ENCODE data around the gene CDKN1B. TPM values are rescaled to one million over a fixed set of nuclear protein-coding genes. Genes with fewer than 3 reads are reported as not detected.

CDKN1B gene
- total RNA-seq, 2 donors from 2014 or later, result 41.1 to 95.4 TPM

- no peaks in the 10 kb centered on the region for H3K9me3 Mint-ChIP-seq
- no peak overlapping the region for H3K27ac Mint-ChIP-seq
- H3K27me3 Mint-ChIP-seq, result no peaks in the 10 kb centered on the region
- H3K4me3 Mint-ChIP-seq, result no peak overlapping the region
- ATAC-seq (replicated peaks), result no peak
- peaks cover 82% of the 10 kb centered on the region for H3K36me3 Mint-ChIP-seq (ENCODE audit: low read depth)
- H3K4me1 Mint-ChIP-seq, result peaks cover 17% of the 10 kb centered on the region
These were observed 28.5 kb downstream of the CDKN1B start for GRCh38 chr12:12745576-12746211.

GRCh38 chr12:12747278-12747677 is 30.1 kb downstream of the CDKN1B start:
- no peak overlapping the region for H3K27ac Mint-ChIP-seq
- H3K4me3 Mint-ChIP-seq, result no peak overlapping the region
- H3K27me3 Mint-ChIP-seq, result no peaks in the 10 kb centered on the region
- no peak for ATAC-seq (replicated peaks)
- no peaks in the 10 kb centered on the region for H3K9me3 Mint-ChIP-seq
- peaks cover 86% of the 10 kb centered on the region for H3K36me3 Mint-ChIP-seq (ENCODE audit: low read depth)
- peaks cover 17% of the 10 kb centered on the region for H3K4me1 Mint-ChIP-seq

GRCh38 chr12:12748044-12748443 is 30.9 kb downstream of the CDKN1B start:
- Mint-ChIP-seq H3K27ac (no peak overlapping the region), H3K4me1 (peaks cover 17% of the 10 kb centered on the region), H3K27me3 (no peaks in the 10 kb centered on the region), H3K4me3 (no peak overlapping the region), H3K36me3 (ENCODE audit: low read depth) (peaks cover 84% of the 10 kb centered on the region), H3K9me3 (no peaks in the 10 kb centered on the region)
- no peak for ATAC-seq (replicated peaks)

GRCh38 chr12:12749433-12749832 is 32.3 kb downstream of the CDKN1B start:
- H3K27ac Mint-ChIP-seq, result no peak overlapping the region
- H3K9me3 Mint-ChIP-seq, result no peaks in the 10 kb centered on the region
- no peak for ATAC-seq (replicated peaks)
- peaks cover 13% of the 10 kb centered on the region for H3K4me1 Mint-ChIP-seq
- H3K4me3 Mint-ChIP-seq, result no peak overlapping the region
- peaks cover 74% of the 10 kb centered on the region for H3K36me3 Mint-ChIP-seq (ENCODE audit: low read depth)
- no peaks in the 10 kb centered on the region for H3K27me3 Mint-ChIP-seq

- no peaks in the 10 kb centered on the region for H3K27me3 Mint-ChIP-seq
- no peaks in the 10 kb centered on the region for H3K9me3 Mint-ChIP-seq
- peaks cover 23% of the 10 kb centered on the region for H3K36me3 Mint-ChIP-seq (ENCODE audit: low read depth)
- H3K4me1 Mint-ChIP-seq, result peaks cover 6% of the 10 kb centered on the region
- ATAC-seq (replicated peaks), result no peak
- no peak overlapping the region for H3K27ac Mint-ChIP-seq
- H3K4me3 Mint-ChIP-seq, result no peak overlapping the region
These were observed 38.8 kb downstream of the CDKN1B start for GRCh38 chr12:12755923-12756322.

- no peak for ATAC-seq (replicated peaks)
- no peak overlapping the region for H3K27ac Mint-ChIP-seq
- peaks cover 11% of the 10 kb centered on the region for H3K4me1 Mint-ChIP-seq
- H3K36me3 Mint-ChIP-seq (ENCODE audit: low read depth), result peaks cover 17% of the 10 kb centered on the region
- no peaks in the 10 kb centered on the region for H3K9me3 Mint-ChIP-seq
- H3K4me3 Mint-ChIP-seq, result no peak overlapping the region
- no peaks in the 10 kb centered on the region for H3K27me3 Mint-ChIP-seq
These were observed 40.0 kb downstream of the CDKN1B start for GRCh38 chr12:12757121-12757520.

GRCh38 chr12:12759234-12759915 is 42.2 kb downstream of the CDKN1B start:
- H3K4me3 Mint-ChIP-seq, result no peak overlapping the region
- no peak for ATAC-seq (replicated peaks)
- H3K36me3 Mint-ChIP-seq (ENCODE audit: low read depth), result peaks cover 14% of the 10 kb centered on the region
- H3K4me1 Mint-ChIP-seq, result peaks cover 11% of the 10 kb centered on the region
- H3K27me3 Mint-ChIP-seq, result no peaks in the 10 kb centered on the region
- no peaks in the 10 kb centered on the region for H3K9me3 Mint-ChIP-seq
- H3K27ac Mint-ChIP-seq, result no peak overlapping the region

GRCh38 chr12:12764824-12765223 is 47.7 kb downstream of the CDKN1B start:
- Mint-ChIP-seq H3K4me1 (peaks cover 9% of the 10 kb centered on the region), H3K36me3 (ENCODE audit: low read depth) (peaks cover 12% of the 10 kb centered on the region), H3K27me3 (no peaks in the 10 kb centered on the region), H3K9me3 (no peaks in the 10 kb centered on the region), H3K27ac (no peak overlapping the region), H3K4me3 (no peak overlapping the region)
- ATAC-seq (replicated peaks), result no peak

GRCh38 chr12:12770262-12770661 is 53.1 kb downstream of the CDKN1B start:
- no peak for ATAC-seq (replicated peaks)
- H3K4me3 Mint-ChIP-seq, result no peak overlapping the region
- no peaks in the 10 kb centered on the region for H3K4me1 Mint-ChIP-seq
- no peaks in the 10 kb centered on the region for H3K27me3 Mint-ChIP-seq
- H3K36me3 Mint-ChIP-seq (ENCODE audit: low read depth), result peaks cover 5% of the 10 kb centered on the region
- no peaks in the 10 kb centered on the region for H3K9me3 Mint-ChIP-seq
- no peak overlapping the region for H3K27ac Mint-ChIP-seq

Other genes with a start within 250 kb of the CDKN1B start
- 100 to 1,000 TPM in 1 of 2 donors, 10 to 100 TPM in 1; 68.8 to 125 TPM for gene DUSP16, start 154.5 kb upstream of the CDKN1B start, total RNA-seq
- 10 to 100 TPM; 19.5 to 25.2 TPM for gene CREBL2, start 105.5 kb upstream of the CDKN1B start, total RNA-seq
- 10 to 100 TPM; 25.2 to 32.7 TPM for gene GPR19, start 21.2 kb upstream of the CDKN1B start, total RNA-seq
- gene APOLD1, start 68.3 kb downstream of the CDKN1B start, total RNA-seq, result 10 to 100 TPM in 1 of 2 donors, 1 to 10 TPM in 1; 8.7 to 42.2 TPM
- gene DDX47, start 96.0 kb downstream of the CDKN1B start, total RNA-seq, result 10 to 100 TPM; 90.0 to 90.4 TPM
- gene GPRC5A, start 174.2 kb downstream of the CDKN1B start, total RNA-seq, result 1 to 10 TPM in 1 of 2 donors, under 1 TPM in 1; 0.99 to 2.9 TPM
- gene GPRC5D, start 234.8 kb downstream of the CDKN1B start, total RNA-seq, result not detected

Measured in activated T-helper 17 cell treated with anti-CD3 and anti-CD28 coated beads, Interleukin-2, amount 50 U/mL, for 72 hours (primary cell).